ENCODE measurements around the gene BHLHE23. TPM values are rescaled to one million over a fixed set of nuclear protein-coding genes. Genes with fewer than 3 reads are reported as not detected.

Gene BHLHE23
- total RNA-seq, 4 donors from 2014 or later: not detected

DNA sequence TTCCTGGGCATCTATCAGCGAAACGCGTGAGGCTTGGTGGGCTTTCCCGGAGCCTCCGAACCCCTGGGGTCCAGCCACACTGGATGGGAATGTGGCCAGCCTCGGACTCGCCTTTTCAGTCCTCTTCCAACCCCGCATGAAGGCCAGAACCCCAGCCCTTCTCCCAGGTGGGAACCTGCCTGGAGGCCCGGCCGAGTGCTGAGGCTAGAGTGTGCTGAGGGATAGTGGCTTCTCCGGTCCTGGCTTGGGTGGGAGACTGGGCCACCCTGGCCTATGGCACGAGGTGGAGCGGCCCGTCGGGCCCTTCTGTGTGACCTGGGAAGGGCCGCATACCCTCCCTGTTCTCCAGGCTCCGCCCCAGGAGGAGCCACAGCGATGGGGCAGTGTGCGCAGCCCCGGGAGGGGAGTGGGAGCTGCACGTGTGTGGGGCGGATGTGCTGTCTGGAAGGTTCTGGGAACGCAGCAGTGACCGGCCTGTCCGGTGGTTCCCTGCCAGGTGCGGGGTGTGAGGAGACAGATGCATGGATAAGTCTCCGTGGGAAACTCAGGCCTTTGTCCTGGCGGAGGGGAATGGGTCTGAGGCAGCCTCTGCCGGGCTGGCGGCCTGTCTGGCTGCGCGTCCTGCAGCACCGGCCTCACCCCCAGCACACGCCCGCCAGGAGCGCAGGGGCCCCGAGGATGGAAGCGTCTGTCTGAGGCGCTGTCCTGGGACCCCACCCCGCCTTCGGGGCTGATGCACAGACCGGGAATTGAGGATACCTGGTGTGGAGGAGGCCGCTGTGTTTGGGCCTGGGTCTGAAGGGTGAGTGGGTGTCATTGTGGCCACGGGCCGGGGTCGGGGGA is 1.1 kb upstream of the BHLHE23 start:
- TF ChIP-seq CTCF (IDR thresholded peaks at IDR 0.05): no peak
- ATAC-seq (ENCODE audit: low FRiP score) (peak; percentile 30), DNase-seq (ENCODE audit: low spot score) (no peak)

DNA sequence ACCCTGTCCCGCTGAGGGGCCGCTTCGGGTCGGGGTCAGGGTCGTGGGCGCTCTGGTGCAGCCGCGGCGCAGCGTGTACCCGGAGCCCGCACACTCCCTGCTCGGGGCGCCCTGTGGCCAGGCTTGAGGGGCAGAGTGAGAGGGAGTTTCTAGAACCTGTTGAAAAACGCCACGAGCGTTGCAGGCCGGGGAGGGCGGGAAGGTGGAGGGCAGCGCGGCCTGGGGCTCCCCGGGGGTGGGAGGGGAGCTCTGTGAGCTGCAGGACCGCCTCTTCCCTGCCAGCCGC is 539 bp upstream of the BHLHE23 start:
- DNase-seq (ENCODE audit: low spot score): no peak

DNA sequence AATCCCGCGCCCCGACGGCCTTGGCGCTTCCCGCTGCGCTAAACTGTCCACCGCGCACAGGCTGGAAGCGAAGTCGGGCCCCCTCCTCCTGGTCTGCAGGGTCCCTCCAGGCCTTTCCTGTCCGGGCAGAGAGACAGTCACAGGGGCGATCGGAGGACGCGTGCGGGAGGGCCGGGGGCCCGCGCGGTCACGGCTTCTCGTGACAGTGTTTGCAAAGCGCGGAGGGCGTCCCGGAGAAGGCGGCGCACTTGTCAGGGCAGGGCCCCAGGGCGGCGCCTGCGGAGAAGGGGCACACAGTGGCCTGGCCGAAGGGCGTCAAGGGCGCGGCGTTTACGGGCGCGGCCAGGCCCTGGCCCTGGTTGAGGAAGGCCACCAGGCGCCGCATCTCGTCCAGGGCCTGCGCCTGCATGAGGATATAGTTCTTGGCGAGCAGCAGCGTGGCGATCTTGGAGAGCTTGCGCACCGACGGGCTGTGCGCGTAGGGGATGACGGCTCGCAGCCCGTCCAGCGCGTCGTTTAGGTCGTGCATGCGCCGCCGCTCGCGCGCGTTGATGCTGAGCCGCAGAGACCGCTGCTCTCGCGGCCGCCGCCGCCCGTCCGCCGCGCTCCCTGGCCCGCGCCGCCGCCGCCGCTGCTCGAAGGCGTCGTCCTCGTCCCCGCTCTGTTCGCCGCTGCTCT is 763 bp downstream of the BHLHE23 start:
- DNase-seq (ENCODE audit: low spot score): no peak
- ATAC-seq (ENCODE audit: low FRiP score): no peak
- TF ChIP-seq CTCF (IDR thresholded peaks at IDR 0.05): no peak

More for the DNA sequence above, 539 bp upstream of the BHLHE23 start:
- no peak for TF ChIP-seq CTCF (IDR thresholded peaks at IDR 0.05)
- ATAC-seq (ENCODE audit: low FRiP score): no peak

GRCh38 chr20:63005365-63005861 is 1.4 kb downstream of the BHLHE23 start:
- DNase-seq (ENCODE audit: low spot score): no peak
- no peak for ATAC-seq (ENCODE audit: low FRiP score)
- no peak for TF ChIP-seq CTCF (IDR thresholded peaks at IDR 0.05)

DNA sequence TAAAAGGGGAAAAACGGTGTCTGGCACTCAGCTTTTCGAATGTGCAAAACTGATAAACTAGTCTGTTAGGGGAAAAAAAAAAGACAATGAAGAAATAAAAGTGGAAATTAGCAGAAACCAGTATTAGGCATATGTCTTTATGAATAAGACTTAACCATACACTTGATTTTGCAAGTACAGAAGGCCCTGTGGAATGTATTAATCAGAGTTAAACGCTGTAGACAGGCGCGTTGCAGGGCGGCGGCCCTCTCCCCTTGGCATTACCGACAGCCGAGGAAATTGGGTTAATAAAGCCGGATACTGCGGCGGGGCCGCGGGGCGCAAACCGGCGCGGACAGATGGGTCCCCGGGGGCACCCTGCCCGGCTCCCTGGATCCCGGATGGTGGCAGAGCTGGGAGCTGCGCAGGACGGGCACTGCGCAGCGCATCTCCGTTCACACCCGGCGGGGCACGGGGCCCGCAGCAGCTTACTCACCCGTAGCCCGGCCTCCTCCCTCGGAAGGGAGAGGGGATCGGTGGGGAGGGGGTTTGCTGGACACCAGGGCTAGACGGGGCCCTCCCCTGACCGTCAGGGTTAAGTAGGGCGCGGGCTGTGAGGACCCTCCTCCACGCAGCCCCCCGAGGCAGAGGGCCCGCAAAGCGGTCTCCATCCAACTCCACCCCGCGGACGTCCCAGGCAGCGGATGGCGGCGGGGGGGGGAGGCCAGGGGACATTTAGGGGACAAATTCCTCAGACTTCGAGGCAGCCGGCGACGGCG is 2.0 kb downstream of the BHLHE23 start:
- ATAC-seq (ENCODE audit: low FRiP score): no peak

DNA sequence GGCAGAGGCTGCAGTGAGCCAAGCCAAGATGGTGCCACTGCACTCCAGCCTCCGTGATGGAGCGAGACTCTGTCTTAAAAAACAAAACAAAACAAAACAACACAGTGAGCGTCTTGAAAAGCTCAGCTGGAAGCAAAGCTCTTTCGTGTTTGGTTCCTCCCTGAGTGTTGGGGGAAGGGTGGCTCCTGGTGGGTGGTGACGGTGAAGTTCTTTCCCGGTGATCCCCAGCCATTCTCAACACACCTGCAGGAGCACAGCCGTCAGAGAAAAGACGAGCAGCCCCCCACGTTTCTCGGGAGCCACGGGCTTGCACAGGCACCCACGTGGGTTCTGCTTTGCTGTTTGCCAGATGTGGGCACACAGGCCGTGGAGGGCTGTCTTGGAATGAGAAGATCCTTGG is 3.2 kb downstream of the BHLHE23 start:
- no peak for DNase-seq (ENCODE audit: low spot score)
- no peak for TF ChIP-seq CTCF (IDR thresholded peaks at IDR 0.05)
- no peak for ATAC-seq (ENCODE audit: low FRiP score)

More for the DNA sequence above, 2.0 kb downstream of the BHLHE23 start:
- DNase-seq (ENCODE audit: low spot score): no peak
- no peak for TF ChIP-seq CTCF (IDR thresholded peaks at IDR 0.05)
